IPS DF 6.9 (cell line): ENCODE results near the gene PPM1L.

Experiments
- DNase-seq: peaks from one replicate; pipeline ENCODE4 v3.0.0-alpha.2; 2013; ENCODE audit warnings: low read depth, low spot score
- H3K27ac ChIP-seq: one replicate; pipeline ENCODE4 v1.5.1; 2013; ENCODE audit warnings: low read length, control low read depth
- H3K27me3 ChIP-seq: 2 replicates; pipeline ENCODE4 v1.6.1; 2013; ENCODE audit warnings: mild to moderate bottlenecking, low read length; ENCODE audit not compliant: control insufficient read depth, insufficient read depth
- H3K36me3 ChIP-seq: 2 replicates; pipeline ENCODE4 v1.6.1; 2013; ENCODE audit warnings: low read length; ENCODE audit not compliant: control insufficient read depth, insufficient read depth
- H3K4me1 ChIP-seq: 2 replicates; pipeline ENCODE4 v1.6.1; 2013; ENCODE audit warnings: low read length; ENCODE audit not compliant: control insufficient read depth, insufficient read depth
- H3K4me3 ChIP-seq: 2 replicates; pipeline ENCODE4 v1.5.1; 2013; ENCODE audit warnings: mild to moderate bottlenecking, low read length
- H3K9me3 ChIP-seq: 2 replicates; pipeline ENCODE4 v1.6.1; 2013; ENCODE audit warnings: low read length, inconsistent platforms; ENCODE audit not compliant: control insufficient read depth, insufficient read depth
- WGBS: extraction: QIAGEN DNeasy Blood & Tissue Kit; methylation state at CpG from one replicate; pipeline ENCODE4 v1.1.7; 2013; ENCODE audit warnings: mixed read lengths, missing lambda C conversion rate; ENCODE audit not compliant: insufficient read length, insufficient coverage; 5-methylcytosine and 5-hydroxymethylcytosine counted together

Gene PPM1L

DNA sequence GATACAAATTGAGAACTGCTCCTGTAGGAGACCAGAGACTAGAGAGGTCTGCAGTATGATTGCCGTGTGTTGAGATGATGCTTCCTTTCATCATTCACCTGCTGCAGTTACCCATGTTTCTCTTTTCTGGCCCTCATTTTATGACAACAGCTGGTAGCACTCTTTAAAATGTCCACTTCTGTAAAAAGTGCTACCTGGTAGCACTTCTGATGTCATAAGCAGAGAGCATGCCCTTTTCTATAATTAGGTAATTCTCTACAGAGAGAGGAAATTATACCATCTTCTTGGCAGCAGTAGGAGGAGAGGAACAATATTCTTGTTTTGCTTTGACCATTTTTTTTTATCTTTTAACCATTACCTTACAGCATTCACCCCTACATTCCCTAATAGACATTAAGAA is 123.8 kb downstream of the PPM1L start:
- Histone ChIP-seq H3K27me3 (no peaks in the 10 kb centered on the region), H3K27ac (no peak overlapping the region), H3K4me1 (no peaks in the 10 kb centered on the region), H3K36me3 (no peaks in the 10 kb centered on the region), H3K4me3 (no peak overlapping the region), H3K9me3 (no peaks in the 10 kb centered on the region)
- WGBS = no CpG with 5 or more reads among the region's 1 CpG
- DNase-seq = no peak

DNA sequence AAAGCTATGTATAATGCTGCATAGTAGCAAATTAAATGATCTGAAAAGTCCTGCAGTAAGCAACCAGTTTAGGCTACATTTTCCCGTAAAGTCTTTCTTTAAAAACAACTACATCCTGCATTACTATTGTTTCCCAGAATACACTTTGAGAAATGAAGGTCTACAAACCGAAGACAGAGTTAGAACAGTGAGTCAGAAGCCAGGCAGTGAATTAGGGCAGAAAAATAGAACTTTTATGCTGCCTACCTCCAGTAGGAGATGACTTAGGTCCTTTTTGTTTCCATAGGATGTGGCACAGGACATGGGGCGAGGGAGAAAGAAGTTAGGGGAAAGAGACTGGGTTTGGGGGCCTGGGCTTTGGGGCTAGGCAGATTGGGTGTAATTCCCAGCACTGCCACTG is 127.3 kb downstream of the PPM1L start:
- Histone ChIP-seq H3K4me3 (no peak overlapping the region), H3K36me3 (no peaks in the 10 kb centered on the region), H3K4me1 (peaks cover 1% of the 10 kb centered on the region; the same call in 1 of the 2 replicates), H3K9me3 (no peaks in the 10 kb centered on the region), H3K27ac (no peak overlapping the region), H3K27me3 (no peaks in the 10 kb centered on the region)
- DNase-seq = no peak
- no CpG with 5 or more reads among the region's 3 CpGs for WGBS

GRCh38 chr3:160885791-160886286 is 129.8 kb downstream of the PPM1L start:
- Histone ChIP-seq H3K9me3 (no peaks in the 10 kb centered on the region), H3K27me3 (no peaks in the 10 kb centered on the region), H3K4me1 (peaks cover 1% of the 10 kb centered on the region; the same call in 1 of the 2 replicates), H3K4me3 (no peak overlapping the region), H3K36me3 (no peaks in the 10 kb centered on the region), H3K27ac (no peak overlapping the region)
- DNase-seq = peak; percentile 9
- WGBS = no CpG with 5 or more reads among the region's 5 CpGs

GRCh38 chr3:160886421-160886820 is 130.4 kb downstream of the PPM1L start:
- no peak for DNase-seq
- Histone ChIP-seq H3K4me3 (no peak overlapping the region), H3K4me1 (peaks cover 1% of the 10 kb centered on the region; the same call in 1 of the 2 replicates), H3K9me3 (no peaks in the 10 kb centered on the region), H3K27me3 (no peaks in the 10 kb centered on the region), H3K36me3 (no peaks in the 10 kb centered on the region), H3K27ac (no peak overlapping the region)
- no CpG with 5 or more reads among the region's 4 CpGs for WGBS

GRCh38 chr3:160893207-160893606 is 137.2 kb downstream of the PPM1L start:
- H3K4me3 ChIP-seq = no peak overlapping the region
- H3K4me1 ChIP-seq = no peaks in the 10 kb centered on the region
- H3K27me3 ChIP-seq = no peaks in the 10 kb centered on the region
- DNase-seq = no peak
- no peaks in the 10 kb centered on the region for H3K9me3 ChIP-seq
- no peaks in the 10 kb centered on the region for H3K36me3 ChIP-seq
- no peak overlapping the region for H3K27ac ChIP-seq

DNA sequence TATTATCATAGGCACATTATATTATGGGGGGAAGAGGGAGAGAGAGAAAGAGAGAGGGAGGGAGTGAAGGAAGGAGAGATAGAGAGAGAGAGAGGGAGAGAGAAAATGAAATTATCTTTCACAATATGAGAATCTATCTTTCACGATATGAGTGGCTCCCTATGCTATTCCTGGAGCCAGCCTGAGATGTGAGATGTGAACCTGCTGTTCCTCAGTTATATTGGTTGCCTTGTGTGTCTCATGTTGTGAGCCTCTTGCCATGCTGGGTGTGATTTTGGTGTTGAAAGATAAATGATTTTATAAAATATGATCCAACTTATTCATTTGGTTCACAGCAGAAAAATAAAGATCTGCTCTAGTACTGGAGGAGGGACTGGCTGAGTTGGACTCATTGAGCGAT is 148.7 kb downstream of the PPM1L start:
- no peaks in the 10 kb centered on the region for H3K27me3 ChIP-seq
- H3K9me3 ChIP-seq = no peaks in the 10 kb centered on the region
- H3K36me3 ChIP-seq = no peaks in the 10 kb centered on the region
- H3K4me1 ChIP-seq = no peaks in the 10 kb centered on the region
- H3K27ac ChIP-seq = no peak overlapping the region
- no peak overlapping the region for H3K4me3 ChIP-seq
- DNase-seq = no peak
- WGBS = no CpG with 5 or more reads among the region's 2 CpGs

GRCh38 chr3:160906646-160907045 is 150.6 kb downstream of the PPM1L start:
- no peak for DNase-seq
- no peaks in the 10 kb centered on the region for H3K27me3 ChIP-seq
- H3K4me3 ChIP-seq = no peak overlapping the region
- no peaks in the 10 kb centered on the region for H3K9me3 ChIP-seq
- no peaks in the 10 kb centered on the region for H3K36me3 ChIP-seq
- no peak overlapping the region for H3K27ac ChIP-seq
- H3K4me1 ChIP-seq = no peaks in the 10 kb centered on the region

DNA sequence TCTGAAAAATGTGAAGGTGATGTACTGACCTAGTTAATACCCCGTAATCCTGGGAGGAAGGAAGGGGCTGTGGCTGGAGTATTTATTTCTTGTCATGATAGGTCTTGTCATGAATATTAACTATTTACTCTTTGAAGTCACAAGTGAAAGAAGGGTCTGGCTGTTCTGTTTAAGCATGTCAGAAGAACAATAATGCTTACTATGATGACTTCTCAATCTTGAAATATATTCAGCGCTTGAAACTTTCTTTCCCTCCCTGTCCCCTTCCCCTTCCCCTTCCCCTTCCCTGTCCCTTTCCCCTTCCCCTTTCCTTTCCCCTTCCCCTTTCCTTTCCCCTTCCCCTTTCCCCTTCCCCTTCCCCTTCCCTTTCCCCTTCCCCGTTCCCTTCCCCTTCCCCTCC is 153.9 kb downstream of the PPM1L start:
- no peak for DNase-seq
- Histone ChIP-seq H3K36me3 (no peaks in the 10 kb centered on the region), H3K4me1 (no peaks in the 10 kb centered on the region), H3K27me3 (no peaks in the 10 kb centered on the region), H3K9me3 (no peaks in the 10 kb centered on the region), H3K4me3 (no peak overlapping the region), H3K27ac (no peak overlapping the region)
- WGBS = no CpG with 5 or more reads among the region's 3 CpGs

DNA sequence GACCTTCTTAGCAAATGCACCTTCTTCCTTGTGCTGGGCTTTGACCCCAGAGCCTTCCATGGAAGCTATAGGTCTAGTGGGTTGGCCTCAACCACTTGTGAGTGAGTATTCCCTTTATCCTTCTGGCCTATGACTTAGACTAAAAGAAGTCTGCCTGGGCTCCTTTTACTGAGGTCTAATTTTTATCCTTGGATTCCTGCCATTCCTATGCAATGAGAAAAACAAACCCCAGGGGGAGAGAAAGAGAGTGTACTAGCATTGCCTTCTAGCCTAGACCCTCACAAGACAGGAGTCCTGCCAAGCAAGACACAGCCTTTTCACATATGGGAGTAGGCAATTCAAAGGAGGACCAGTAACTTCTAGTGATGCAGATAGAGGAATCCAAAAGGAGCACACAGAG is 155.4 kb downstream of the PPM1L start:
- no peaks in the 10 kb centered on the region for H3K4me1 ChIP-seq
- no peak overlapping the region for H3K4me3 ChIP-seq
- DNase-seq = no peak
- no peak overlapping the region for H3K27ac ChIP-seq
- H3K36me3 ChIP-seq = no peaks in the 10 kb centered on the region
- H3K9me3 ChIP-seq = no peaks in the 10 kb centered on the region
- no peaks in the 10 kb centered on the region for H3K27me3 ChIP-seq

DNA sequence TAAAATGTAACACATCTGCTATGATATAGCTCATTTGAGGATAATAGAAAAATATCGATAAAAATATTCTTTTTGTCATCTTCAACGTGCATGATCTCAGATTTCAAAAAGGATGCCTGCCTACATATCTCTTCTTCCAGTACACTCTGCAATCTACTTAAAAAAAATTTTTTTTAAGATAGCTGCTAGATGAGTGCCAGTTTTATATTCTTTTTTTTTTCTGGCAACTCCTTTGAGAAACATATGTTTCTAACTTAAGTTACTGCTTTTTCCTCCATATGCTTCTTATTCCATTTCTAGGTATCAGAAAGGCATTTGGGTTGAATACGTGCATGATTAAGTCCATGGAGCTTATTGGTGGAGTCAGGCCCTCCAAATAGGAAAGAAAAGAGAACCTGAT is 160.4 kb downstream of the PPM1L start:
- Histone ChIP-seq H3K9me3 (no peaks in the 10 kb centered on the region), H3K4me3 (no peak overlapping the region), H3K27me3 (no peaks in the 10 kb centered on the region), H3K27ac (no peak overlapping the region), H3K36me3 (no peaks in the 10 kb centered on the region), H3K4me1 (no peaks in the 10 kb centered on the region)
- WGBS = no CpG with 5 or more reads among the region's 3 CpGs
- no peak for DNase-seq

GRCh38 chr3:160919942-160920341 is 163.9 kb downstream of the PPM1L start:
- H3K27me3 ChIP-seq = no peaks in the 10 kb centered on the region
- no peaks in the 10 kb centered on the region for H3K4me1 ChIP-seq
- no CpG with 5 or more reads among the region's 2 CpGs for WGBS
- no peaks in the 10 kb centered on the region for H3K36me3 ChIP-seq
- no peak overlapping the region for H3K27ac ChIP-seq
- DNase-seq = no peak
- H3K9me3 ChIP-seq = no peaks in the 10 kb centered on the region
- H3K4me3 ChIP-seq = no peak overlapping the region
